Measurements from ENCODE around the gene EDN1.
"Not testable (repeated sequence)": the region's sequence is repeated elsewhere in the genome, so short reads cannot be mapped to it uniquely, and the experiment has no call there.

The EDN1 gene

GRCh38 chr6:12325872-12326271 is 35.7 kb downstream of the EDN1 start:
- DNase-seq (ENCODE audit: low read depth), result no peak
- TF ChIP-seq, protein P1, sequence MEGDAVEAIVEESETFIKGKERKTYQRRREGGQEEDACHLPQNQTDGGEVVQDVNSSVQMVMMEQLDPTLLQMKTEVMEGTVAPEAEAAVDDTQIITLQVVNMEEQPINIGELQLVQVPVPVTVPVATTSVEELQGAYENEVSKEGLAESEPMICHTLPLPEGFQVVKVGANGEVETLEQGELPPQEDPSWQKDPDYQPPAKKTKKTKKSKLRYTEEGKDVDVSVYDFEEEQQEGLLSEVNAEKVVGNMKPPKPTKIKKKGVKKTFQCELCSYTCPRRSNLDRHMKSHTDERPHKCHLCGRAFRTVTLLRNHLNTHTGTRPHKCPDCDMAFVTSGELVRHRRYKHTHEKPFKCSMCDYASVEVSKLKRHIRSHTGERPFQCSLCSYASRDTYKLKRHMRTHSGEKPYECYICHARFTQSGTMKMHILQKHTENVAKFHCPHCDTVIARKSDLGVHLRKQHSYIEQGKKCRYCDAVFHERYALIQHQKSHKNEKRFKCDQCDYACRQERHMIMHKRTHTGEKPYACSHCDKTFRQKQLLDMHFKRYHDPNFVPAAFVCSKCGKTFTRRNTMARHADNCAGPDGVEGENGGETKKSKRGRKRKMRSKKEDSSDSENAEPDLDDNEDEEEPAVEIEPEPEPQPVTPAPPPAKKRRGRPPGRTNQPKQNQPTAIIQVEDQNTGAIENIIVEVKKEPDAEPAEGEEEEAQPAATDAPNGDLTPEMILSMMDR (conservative IDR thresholded peaks at IDR 0.05; ENCODE audit: low read depth, low read length), result no peak
- H3K4me3 ChIP-seq (ENCODE audit: low read length), result no peak overlapping the region

GRCh38 chr6:12327391-12327790 is 37.2 kb downstream of the EDN1 start:
- H3K4me3 ChIP-seq (ENCODE audit: low read length), result no peak overlapping the region
- no peak for DNase-seq (ENCODE audit: low read depth)
- TF ChIP-seq, protein P1 (conservative IDR thresholded peaks at IDR 0.05; ENCODE audit: low read depth, low read length), result no peak

- no peak overlapping the region for H3K4me3 ChIP-seq (ENCODE audit: low read length)
- TF ChIP-seq, protein P1 (conservative IDR thresholded peaks at IDR 0.05; ENCODE audit: low read depth, low read length), result no peak
- no peak for DNase-seq (ENCODE audit: low read depth)
Measured at GRCh38 chr6:12327988-12328387, 37.8 kb downstream of the EDN1 start.

GRCh38 chr6:12328701-12329100 is 38.5 kb downstream of the EDN1 start:
- H3K4me3 ChIP-seq (ENCODE audit: low read length), result no peak overlapping the region
- TF ChIP-seq, protein P1 (conservative IDR thresholded peaks at IDR 0.05; ENCODE audit: low read depth, low read length), result no peak
- no peak for DNase-seq (ENCODE audit: low read depth)

- no peak overlapping the region for H3K4me3 ChIP-seq (ENCODE audit: low read length)
- DNase-seq (ENCODE audit: low read depth), result no peak
- TF ChIP-seq, protein P1 (conservative IDR thresholded peaks at IDR 0.05; ENCODE audit: low read depth, low read length), result no peak
Measured at GRCh38 chr6:12331474-12331873, 41.3 kb downstream of the EDN1 start.

DNA sequence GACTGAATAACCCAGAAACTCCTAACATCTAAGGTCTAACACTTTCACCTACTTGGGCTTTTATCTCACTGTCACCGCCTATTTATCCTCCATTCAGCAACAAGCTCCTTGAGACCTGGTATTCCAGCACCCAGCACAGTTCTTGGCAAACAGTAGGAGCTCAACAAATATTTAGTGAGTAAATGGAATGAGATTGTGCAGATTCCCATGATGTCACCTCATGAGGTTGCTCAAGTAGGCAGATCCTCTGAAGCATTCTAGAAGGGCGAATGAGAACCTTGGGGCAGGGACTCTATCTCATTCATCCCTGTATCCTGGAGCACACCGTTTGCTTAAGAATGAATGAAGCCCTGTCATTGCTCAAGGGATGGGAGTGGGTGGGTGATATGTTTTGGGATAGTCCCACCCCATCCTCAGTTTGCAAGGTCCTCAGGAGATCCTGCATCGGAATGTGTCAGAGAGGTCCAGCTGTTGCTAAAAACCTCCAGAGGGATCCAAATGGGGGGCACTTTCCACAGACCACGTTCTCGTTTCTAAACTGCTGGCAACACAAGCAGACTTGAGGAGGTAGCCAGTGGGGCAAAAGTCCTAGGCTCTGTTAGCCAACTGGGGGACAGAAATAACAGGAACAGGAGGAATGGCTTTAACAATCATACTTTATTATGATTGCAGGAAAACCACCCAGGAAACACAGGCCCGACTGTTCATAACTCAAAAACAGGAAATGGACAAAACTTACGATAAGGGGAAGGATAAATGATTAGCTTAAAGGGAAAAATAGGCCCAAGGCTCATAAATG is 42.0 kb downstream of the EDN1 start:
- DNase-seq (ENCODE audit: low read depth), result no peak
- TF ChIP-seq, protein P1 (conservative IDR thresholded peaks at IDR 0.05; ENCODE audit: low read depth, low read length), result no peak
- no peak overlapping the region for H3K4me3 ChIP-seq (ENCODE audit: low read length)

DNA sequence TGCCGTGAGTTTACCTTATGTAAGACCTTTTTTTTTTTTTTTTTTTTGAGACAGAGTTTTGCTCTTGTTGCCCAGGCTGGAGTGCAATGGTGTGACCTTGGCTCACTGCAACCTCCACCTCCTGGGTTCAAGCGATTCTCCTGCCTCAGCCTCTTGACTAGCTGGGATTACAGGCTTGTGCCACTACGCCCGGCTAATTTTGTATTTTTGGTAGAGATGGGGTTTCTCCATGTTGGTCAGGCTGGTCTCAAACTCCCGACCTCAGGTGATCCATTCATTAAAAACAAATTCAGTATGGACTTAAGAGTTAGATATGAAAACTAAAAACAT is 42.6 kb downstream of the EDN1 start:
- not testable (repeated sequence) for DNase-seq (ENCODE audit: low read depth)

More for the DNA sequence above, 42.6 kb downstream of the EDN1 start:
- H3K4me3 ChIP-seq (ENCODE audit: low read length), result not testable (repeated sequence)
